H9 (cell line): ENCODE measurements around the gene CDH20. TPM values are rescaled to one million over a fixed set of nuclear protein-coding genes. Genes with fewer than 3 reads are reported as not detected.

Experiments used
- DNase-seq: peaks from one replicate; pipeline ENCODE4 v3.0.0-alpha.2; 2017
- H2AFZ ChIP-seq: one replicate; pipeline ENCODE4 v1.6.1; 2013; ENCODE audit warnings: mild to moderate bottlenecking, low read length, control low read depth, moderate library complexity
- H2AK5ac ChIP-seq: 2 replicates; pipeline ENCODE4 v1.6.1; 2013; ENCODE audit warnings: low read length, control low read depth, mixed read lengths; ENCODE audit not compliant: insufficient read length
- H2BK120ac ChIP-seq: one replicate; pipeline ENCODE4 v1.6.1; 2013; ENCODE audit warnings: low read depth, mild to moderate bottlenecking, low read length, control low read depth, inconsistent platforms; ENCODE audit not compliant: poor library complexity, severe bottlenecking
- H2BK12ac ChIP-seq: 2 replicates; pipeline ENCODE4 v1.6.1; 2013; ENCODE audit warnings: low read length, control low read depth, mixed read lengths, low read depth; ENCODE audit not compliant: insufficient read length
- H2BK15ac ChIP-seq: 2 replicates; pipeline ENCODE4 v1.6.1; 2013; ENCODE audit warnings: low read depth, low read length, control low read depth
- H2BK20ac ChIP-seq: one replicate; pipeline ENCODE4 v1.6.1; 2013; ENCODE audit warnings: low read depth, mild to moderate bottlenecking, low read length, control low read depth, inconsistent platforms; ENCODE audit not compliant: poor library complexity, severe bottlenecking
- H2BK5ac ChIP-seq: 2 replicates; pipeline ENCODE4 v1.6.1; 2013; ENCODE audit warnings: low read length, control low read depth, mixed read lengths; ENCODE audit not compliant: insufficient read length
- H3K14ac ChIP-seq: 2 replicates; pipeline ENCODE4 v1.6.1; 2013; ENCODE audit warnings: low read length, control low read depth; ENCODE audit not compliant: insufficient read depth
- H3K18ac ChIP-seq: 2 replicates; pipeline ENCODE4 v1.6.1; 2013; ENCODE audit warnings: low read depth, mild to moderate bottlenecking, mixed read lengths, low read length, control low read depth; ENCODE audit not compliant: insufficient read length
- H3K23ac ChIP-seq: 2 replicates; pipeline ENCODE4 v1.6.1; 2013; ENCODE audit warnings: low read length, control low read depth, mixed read lengths, low read depth; ENCODE audit not compliant: insufficient read length
- H3K23me2 ChIP-seq: 2 replicates; pipeline ENCODE4 v1.6.1; 2013; ENCODE audit warnings: low read depth, mild to moderate bottlenecking, mixed read lengths, low read length, control low read depth; ENCODE audit not compliant: insufficient read length, poor library complexity, severe bottlenecking
- H3K27ac ChIP-seq: 2 replicates; pipeline ENCODE4 v1.5.1; 2013; ENCODE audit warnings: low read length, control low read depth, mixed read lengths, low read depth; ENCODE audit not compliant: insufficient read length
- H3K27me3 ChIP-seq: 2 replicates; pipeline ENCODE4 v1.6.1; 2013; ENCODE audit warnings: low read length, control low read depth, inconsistent platforms; ENCODE audit not compliant: insufficient read depth
- H3K4ac ChIP-seq: 2 replicates; pipeline ENCODE4 v1.6.1; 2013; ENCODE audit warnings: low read depth, mild to moderate bottlenecking, control low read depth, inconsistent platforms, low read length, moderate library complexity
- H3K4me1 ChIP-seq: 2 replicates; pipeline ENCODE4 v1.6.1; 2013; ENCODE audit warnings: low read length, control low read depth, inconsistent platforms; ENCODE audit not compliant: insufficient read depth
- H3K4me2 ChIP-seq: 2 replicates; pipeline ENCODE4 v1.6.1; 2013; ENCODE audit warnings: low read length, control low read depth, mixed read lengths; ENCODE audit not compliant: insufficient read length, insufficient read depth
- H3K56ac ChIP-seq: 2 replicates; pipeline ENCODE4 v1.6.1; 2013; ENCODE audit warnings: low read depth, mild to moderate bottlenecking, mixed read lengths, low read length, control low read depth; ENCODE audit not compliant: insufficient read length
- H3K79me1 ChIP-seq: 2 replicates; pipeline ENCODE4 v1.6.1; 2013; ENCODE audit warnings: low read depth, mild to moderate bottlenecking, moderate library complexity, low read length, control low read depth, inconsistent platforms; ENCODE audit not compliant: insufficient read depth, poor library complexity, severe bottlenecking
- H3K79me2 ChIP-seq: 2 replicates; pipeline ENCODE4 v1.6.1; 2013; ENCODE audit warnings: low read length, control low read depth, inconsistent platforms; ENCODE audit not compliant: insufficient read depth
- H3K9ac ChIP-seq: 2 replicates; pipeline ENCODE4 v1.6.1; 2013; ENCODE audit warnings: low read length, control low read depth, mixed read lengths; ENCODE audit not compliant: insufficient read length; ENCODE audit errors: extremely low read depth
- H3K9me3 ChIP-seq: one replicate; pipeline ENCODE4 v1.6.1; 2013; ENCODE audit warnings: low read depth, low read length, inconsistent platforms; ENCODE audit not compliant: control insufficient read depth
- H3T11ph ChIP-seq: one replicate; pipeline ENCODE4 v1.6.1; 2013; ENCODE audit warnings: mild to moderate bottlenecking, low read length, control low read depth, inconsistent platforms
- H4K20me1 ChIP-seq: one replicate; pipeline ENCODE4 v1.6.1; 2013; ENCODE audit not compliant: control insufficient read depth, insufficient read length, insufficient read depth
- H4K5ac ChIP-seq: 2 replicates; pipeline ENCODE4 v1.6.1; 2013; ENCODE audit warnings: low read depth, mild to moderate bottlenecking, mixed read lengths, low read length, control low read depth; ENCODE audit not compliant: insufficient read length
- H4K8ac ChIP-seq: replicated peaks from 2 replicates; pipeline ENCODE4 v1.6.1; 2013; ENCODE audit warnings: low read length, control low read depth, mixed read lengths, low read depth; ENCODE audit not compliant: insufficient read length
- H4K91ac ChIP-seq: 2 replicates; pipeline ENCODE4 v1.6.1; 2013; ENCODE audit warnings: low read depth, mild to moderate bottlenecking, moderate library complexity, mixed read lengths, low read length, control low read depth; ENCODE audit not compliant: insufficient read length
- H3K27ac Mint-ChIP-seq, 3 experiments: 2 replicates in 2 of 3; 3 replicates in 1 of 3; pipeline ENCODE4 v1.8.0; 2020 to 2021; ENCODE audit warnings: mixed read lengths in 3 of 3, mild to moderate bottlenecking in 1 of 3, moderate library complexity in 1 of 3
- H3K27me3 Mint-ChIP-seq: 2 replicates; pipeline ENCODE4 v1.8.0; 2021; ENCODE audit warnings: low read depth, mild to moderate bottlenecking, moderate library complexity, mixed read lengths
- H3K36me3 Mint-ChIP-seq, 3 experiments: 2 replicates in 2 of 3; 3 replicates in 1 of 3; pipeline ENCODE4 v1.8.0; 2020 to 2021; ENCODE audit warnings: low read depth in 3 of 3, mixed read lengths in 3 of 3; ENCODE audit not compliant: insufficient read depth in 1 of 3
- H3K4me1 Mint-ChIP-seq, 2 experiments: 2 replicates each; pipeline ENCODE4 v1.8.0; 2020; ENCODE audit warnings: mixed read lengths in 2 of 2
- H3K4me3 Mint-ChIP-seq, 2 experiments: 2 replicates in 1 of 2; 3 replicates in 1 of 2; pipeline ENCODE4 v1.8.0; 2020 to 2021; ENCODE audit warnings: mild to moderate bottlenecking in 2 of 2, mixed read lengths in 2 of 2, moderate library complexity in 1 of 2
- H3K9me3 Mint-ChIP-seq, 2 experiments: 2 replicates in 1 of 2; 3 replicates in 1 of 2; pipeline ENCODE4 v1.8.0; 2020; ENCODE audit warnings: mild to moderate bottlenecking in 2 of 2, mixed read lengths in 2 of 2, moderate library complexity in 1 of 2
- CTCF ChIP-seq: fragments of 200-600 bp; sonication (generic); conservative IDR thresholded peaks from 3 replicates; pipeline ENCODE4 v1.8.0; 2021; ENCODE audit warnings: antibody characterized with exemption, mild to moderate bottlenecking
- WGBS: extraction: QIAGEN DNeasy Blood & Tissue Kit; methylation state at CpG from one replicate; pipeline ENCODE4 v1.1.7; 2013; ENCODE audit warnings: missing lambda C conversion rate, low lambda C conversion rate, mixed read lengths; ENCODE audit not compliant: insufficient read length; ENCODE audit errors: extremely low coverage; 5-methylcytosine and 5-hydroxymethylcytosine counted together
- total RNA-seq: library from RNA; stranded (reverse); gene quantifications from 2 replicates; pipeline ENCODE4 v1.2.1, GENCODE V29; 2021

The CDH20 gene
- total RNA-seq, 1 experiment from 2014 or later = not detected

GRCh38 chr18:61285777-61286176, 47.5 kb upstream of the CDH20 start:
- Histone ChIP-seq H3K27me3 (no peaks in the 10 kb centered on the region), H3K56ac (no peak overlapping the region), H3K79me2 (no peaks in the 10 kb centered on the region), H3K23ac (no peak overlapping the region), H3K27ac (no peak overlapping the region), H4K20me1 (no peaks in the 10 kb centered on the region), H2AFZ (no peak overlapping the region), H4K91ac (no peak overlapping the region), H3K79me1 (no peaks in the 10 kb centered on the region), H2AK5ac (no peak overlapping the region), H2BK12ac (no peak overlapping the region), H3K23me2 (no peaks in the 10 kb centered on the region), H2BK5ac (no peak overlapping the region), H2BK15ac (no peak overlapping the region), H3K9me3 (no peaks in the 10 kb centered on the region), H3K14ac (no peak overlapping the region), H3K18ac (no peak overlapping the region), H2BK120ac (no peak overlapping the region), H3K4ac (no peak overlapping the region), H3T11ph (no peak overlapping the region), H3K9ac (no peak overlapping the region), H3K4me2 (no peak overlapping the region), H3K4me1 (peaks cover 2% of the 10 kb centered on the region; the same call in 1 of the 2 replicates), H2BK20ac (no peak overlapping the region), H4K8ac (no peak overlapping the region), H4K5ac (no peak overlapping the region)
- no CpG with 5 or more reads among the region's 2 CpGs for WGBS
- Mint-ChIP-seq H3K27me3 (no peaks in the 10 kb centered on the region), H3K4me1 (peaks cover 13 to 17% of the 10 kb centered on the region in 2 experiments), H3K4me3 (no peak overlapping the region), H3K9me3 (peaks cover 7 to 9% of the 10 kb centered on the region in 2 experiments), H3K36me3 (peaks cover 3 to 9% (median 4%) of the 10 kb centered on the region in 3 experiments; a peak in 4 of 7 replicates), H3K27ac (no peak overlapping the region)
- TF ChIP-seq CTCF = no peak
- no peak for DNase-seq
